Choroid plexus epithelial cell (primary cell): ENCODE results near the gene ASF1A.

Experiments used
- DNase-seq: peaks from one replicate; pipeline ENCODE4 v3.0.0-alpha.2; 2010; ENCODE audit warnings: low read depth
- H3K4me3 ChIP-seq: 2 replicates; pipeline ENCODE4 v1.5.1; 2011; ENCODE audit warnings: low read depth, mild to moderate bottlenecking, control low read depth, low read length, moderate library complexity
- TF ChIP-seq, protein P1 (sequence below): conservative IDR thresholded peaks from 2 replicates; pipeline ENCODE4 v1.5.1; 2011; ENCODE audit warnings: low read depth, mild to moderate bottlenecking, control low read depth, inconsistent platforms, low read length, moderate library complexity

The ASF1A gene

GRCh38 chr6:118892355-118892991 lies 1.5 kb upstream of the ASF1A start:
- H3K4me3 ChIP-seq = peak overlapping the region; percentile 86
- TF ChIP-seq, protein P1, sequence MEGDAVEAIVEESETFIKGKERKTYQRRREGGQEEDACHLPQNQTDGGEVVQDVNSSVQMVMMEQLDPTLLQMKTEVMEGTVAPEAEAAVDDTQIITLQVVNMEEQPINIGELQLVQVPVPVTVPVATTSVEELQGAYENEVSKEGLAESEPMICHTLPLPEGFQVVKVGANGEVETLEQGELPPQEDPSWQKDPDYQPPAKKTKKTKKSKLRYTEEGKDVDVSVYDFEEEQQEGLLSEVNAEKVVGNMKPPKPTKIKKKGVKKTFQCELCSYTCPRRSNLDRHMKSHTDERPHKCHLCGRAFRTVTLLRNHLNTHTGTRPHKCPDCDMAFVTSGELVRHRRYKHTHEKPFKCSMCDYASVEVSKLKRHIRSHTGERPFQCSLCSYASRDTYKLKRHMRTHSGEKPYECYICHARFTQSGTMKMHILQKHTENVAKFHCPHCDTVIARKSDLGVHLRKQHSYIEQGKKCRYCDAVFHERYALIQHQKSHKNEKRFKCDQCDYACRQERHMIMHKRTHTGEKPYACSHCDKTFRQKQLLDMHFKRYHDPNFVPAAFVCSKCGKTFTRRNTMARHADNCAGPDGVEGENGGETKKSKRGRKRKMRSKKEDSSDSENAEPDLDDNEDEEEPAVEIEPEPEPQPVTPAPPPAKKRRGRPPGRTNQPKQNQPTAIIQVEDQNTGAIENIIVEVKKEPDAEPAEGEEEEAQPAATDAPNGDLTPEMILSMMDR = no peak
- DNase-seq = peak; percentile 33

GRCh38 chr6:118893064-118893806 lies 717 bp upstream of the ASF1A start:
- peak overlapping the region; percentile 86 for H3K4me3 ChIP-seq
- peak; percentile 78 for DNase-seq
- TF ChIP-seq, protein P1 = no peak

GRCh38 chr6:118894425-118895260 lies 691 bp downstream of the ASF1A start:
- peak; percentile 72 for DNase-seq
- H3K4me3 ChIP-seq = peak overlapping the region; percentile 86
- TF ChIP-seq, protein P1 = no peak

DNA sequence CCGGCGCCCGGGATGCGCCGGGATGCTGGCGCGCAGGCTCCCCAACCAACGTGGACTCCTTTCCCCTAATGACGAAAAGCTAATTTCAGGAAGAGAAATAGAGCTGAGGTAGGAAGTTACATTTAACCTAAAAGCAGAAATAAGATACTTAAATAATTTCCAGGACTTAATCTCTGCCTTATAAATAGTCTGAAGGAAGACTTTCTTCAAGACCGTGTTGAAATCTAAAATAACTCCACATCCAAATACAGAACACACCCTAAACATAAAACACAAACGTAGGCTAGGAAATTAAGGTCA lies 1.3 kb downstream of the ASF1A start:
- no peak for DNase-seq
- H3K4me3 ChIP-seq = peak overlapping the region; percentile 86
- TF ChIP-seq, protein P1 = no peak

GRCh38 chr6:118895859-118896258 lies 1.9 kb downstream of the ASF1A start:
- TF ChIP-seq, protein P1 = no peak
- DNase-seq = no peak
- peak overlapping the region; percentile 86 for H3K4me3 ChIP-seq

DNA sequence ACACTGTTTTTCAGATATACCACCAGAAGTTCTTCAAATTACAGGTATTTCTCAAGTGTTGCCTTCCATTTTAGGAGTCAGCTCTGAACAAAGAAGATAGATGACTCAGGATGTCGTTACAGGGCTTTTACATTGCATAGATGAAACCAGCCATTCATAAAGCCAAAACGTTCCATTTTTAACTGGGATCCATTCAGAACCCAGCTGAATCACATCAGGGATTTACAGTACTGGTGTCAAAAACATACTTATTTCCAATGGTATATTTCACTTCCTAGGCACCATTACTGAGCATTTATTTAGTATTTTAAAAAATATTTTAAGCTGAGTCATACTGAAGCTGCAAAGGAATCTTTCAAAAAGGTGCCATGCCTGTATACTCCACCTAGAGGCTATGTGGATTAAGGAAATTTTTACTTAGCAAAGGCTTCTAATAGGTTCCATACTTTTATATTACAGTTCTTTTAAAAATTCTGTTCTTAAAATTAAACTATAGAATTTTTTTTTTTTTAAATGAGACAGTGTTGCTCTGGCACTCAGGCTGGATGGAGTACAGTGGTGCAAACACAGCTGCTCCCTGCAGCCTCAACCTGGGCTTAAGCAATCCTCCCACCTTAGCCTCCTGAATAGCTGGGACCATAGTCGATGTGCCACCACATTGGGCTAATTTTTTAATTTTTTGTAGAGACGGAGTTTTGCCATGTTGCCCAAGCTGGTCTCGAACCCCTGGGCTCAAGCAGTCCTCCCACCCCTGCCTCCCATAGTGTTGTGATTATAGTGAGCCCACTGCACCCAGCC lies 2.6 kb downstream of the ASF1A start:
- H3K4me3 ChIP-seq = peak overlapping the region; percentile 86
- TF ChIP-seq, protein P1 = peak; percentile 63
- peak; percentile 80 for DNase-seq
